GM12878 (cell line): ENCODE measurements around the gene ZCCHC18.
"Not testable (repeated sequence)": the region's sequence is repeated elsewhere in the genome, so short reads cannot be mapped to it uniquely, and the experiment has no call there.

Experiments
- CEBPB ChIP-seq, 2 experiments: fragments of 150-350 bp in 1 of 2; IDR thresholded peaks; 2 replicates each; pipeline ENCODE4 v1.6.1; 2012 to 2014; ENCODE audit warnings: low read depth in 2 of 2, low read length in 2 of 2, borderline replicate concordance in 1 of 2, inconsistent platforms in 1 of 2
- EP300 ChIP-seq, 2 experiments: fragments of 150-350 bp in 1 of 2; IDR thresholded peaks; 2 replicates each; pipeline ENCODE4 v1.6.1; 2011 to 2012; ENCODE audit warnings: low read depth in 2 of 2, low read length in 2 of 2, borderline replicate concordance in 1 of 2, improper control_type of control experiment in 1 of 2, inconsistent platforms in 1 of 2; ENCODE audit not compliant: control insufficient read depth in 1 of 2
- PAX5 ChIP-seq: IDR thresholded peaks from 2 replicates; pipeline ENCODE4 v1.6.1; 2011; ENCODE audit warnings: low read depth, low read length, borderline replicate concordance
- POU2F2 ChIP-seq: IDR thresholded peaks from 3 replicates; pipeline ENCODE4 v1.6.1; 2011; ENCODE audit warnings: low read depth, mild to moderate bottlenecking, low read length, borderline replicate concordance
- SREBF2 ChIP-seq: IDR thresholded peaks from 2 replicates; pipeline ENCODE4 v1.6.1; 2012; ENCODE audit warnings: mild to moderate bottlenecking, low read length
- ZNF384 ChIP-seq: IDR thresholded peaks from 2 replicates; pipeline ENCODE4 v1.6.1; 2012; ENCODE audit warnings: low read depth, mild to moderate bottlenecking, low read length, improper control_type of control experiment, borderline replicate concordance
- TF ChIP-seq, protein P1 (sequence below), 3 experiments: IDR thresholded peaks in 2 of 3; conservative IDR thresholded peaks in 1 of 3; 2 replicates each; pipeline ENCODE4 v1.5.1; 2011; ENCODE audit warnings: low read depth in 3 of 3, low read length in 3 of 3, mild to moderate bottlenecking in 3 of 3, control low read depth in 2 of 3, moderate library complexity in 2 of 3, inconsistent platforms in 1 of 3, mixed read lengths in 1 of 3; ENCODE audit not compliant: control insufficient read depth in 2 of 3, insufficient read depth in 1 of 3; ENCODE audit errors: extremely low read depth in 1 of 3
- TF ChIP-seq, protein P2 (sequence below): fragments of 150-350 bp; IDR thresholded peaks from 2 replicates; pipeline ENCODE4 v1.6.1; 2016; ENCODE audit warnings: low read depth, low read length
- TF ChIP-seq, protein P3 (sequence below): IDR thresholded peaks from 2 replicates; pipeline ENCODE4 v1.6.1; 2012; ENCODE audit warnings: low read length, inconsistent platforms
- TF ChIP-seq, protein P4 (sequence below): fragments of 450-650 bp; IDR thresholded peaks from 2 replicates; pipeline ENCODE4 v1.6.1; 2017; ENCODE audit warnings: antibody characterized with exemption, mild to moderate bottlenecking, moderate library complexity

DNA sequence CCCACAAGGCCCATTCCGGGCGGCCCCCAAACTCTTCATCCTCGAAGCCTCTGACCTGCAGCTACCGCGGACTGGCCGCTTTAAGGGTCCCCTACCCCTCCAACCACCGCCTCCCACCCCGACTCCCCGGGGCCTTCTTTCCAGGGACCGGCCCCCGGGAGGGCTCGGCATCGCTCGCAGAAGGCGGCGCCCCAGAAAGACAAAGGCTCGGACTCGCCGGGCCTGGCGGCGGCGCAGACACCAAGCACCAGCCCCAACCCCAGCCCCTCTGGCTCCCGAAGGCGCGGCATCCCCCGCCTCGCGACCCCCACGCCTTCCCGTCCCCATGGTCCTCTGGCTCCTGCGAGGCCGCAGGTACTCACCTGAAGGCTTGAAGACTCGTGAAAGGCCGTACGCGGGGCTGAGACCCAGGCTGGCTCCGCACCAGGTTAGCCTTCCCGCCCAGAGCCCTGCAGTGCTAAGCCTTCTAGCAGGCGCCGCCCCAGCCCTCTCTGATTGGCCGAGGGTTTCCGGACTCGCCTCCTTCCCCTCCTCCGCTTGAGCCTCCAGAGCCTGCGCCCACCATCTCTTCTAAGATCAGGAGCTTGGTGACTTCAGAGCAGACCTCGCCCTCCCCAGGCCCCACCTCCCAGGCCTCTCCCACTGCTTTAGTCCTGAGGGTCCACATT is 36.4 kb upstream of the ZCCHC18 start, which contains the start of gene TMSB15C:
- not testable (repeated sequence) for TF ChIP-seq EP300 (IDR thresholded peaks at IDR 0.05; ENCODE audit: borderline replicate concordance in 1 of 2, control insufficient read depth in 1 of 2, low read depth in 2 of 2, low read length in 2 of 2); SREBF2; POU2F2; CEBPB (IDR thresholded peaks at IDR 0.05; ENCODE audit: borderline replicate concordance in 1 of 2, low read depth in 2 of 2, low read length in 2 of 2); PAX5; ZNF384
- TF ChIP-seq, protein P1, sequence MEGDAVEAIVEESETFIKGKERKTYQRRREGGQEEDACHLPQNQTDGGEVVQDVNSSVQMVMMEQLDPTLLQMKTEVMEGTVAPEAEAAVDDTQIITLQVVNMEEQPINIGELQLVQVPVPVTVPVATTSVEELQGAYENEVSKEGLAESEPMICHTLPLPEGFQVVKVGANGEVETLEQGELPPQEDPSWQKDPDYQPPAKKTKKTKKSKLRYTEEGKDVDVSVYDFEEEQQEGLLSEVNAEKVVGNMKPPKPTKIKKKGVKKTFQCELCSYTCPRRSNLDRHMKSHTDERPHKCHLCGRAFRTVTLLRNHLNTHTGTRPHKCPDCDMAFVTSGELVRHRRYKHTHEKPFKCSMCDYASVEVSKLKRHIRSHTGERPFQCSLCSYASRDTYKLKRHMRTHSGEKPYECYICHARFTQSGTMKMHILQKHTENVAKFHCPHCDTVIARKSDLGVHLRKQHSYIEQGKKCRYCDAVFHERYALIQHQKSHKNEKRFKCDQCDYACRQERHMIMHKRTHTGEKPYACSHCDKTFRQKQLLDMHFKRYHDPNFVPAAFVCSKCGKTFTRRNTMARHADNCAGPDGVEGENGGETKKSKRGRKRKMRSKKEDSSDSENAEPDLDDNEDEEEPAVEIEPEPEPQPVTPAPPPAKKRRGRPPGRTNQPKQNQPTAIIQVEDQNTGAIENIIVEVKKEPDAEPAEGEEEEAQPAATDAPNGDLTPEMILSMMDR (IDR thresholded peaks at IDR 0.05 in 2 of 3, conservative IDR thresholded peaks at IDR 0.05 in 1 of 3; ENCODE audit: control insufficient read depth in 2 of 3, extremely low read depth in 1 of 3, insufficient read depth in 1 of 3, low read depth in 3 of 3, low read length in 3 of 3) = not testable (repeated sequence)
- TF ChIP-seq, protein P2, sequence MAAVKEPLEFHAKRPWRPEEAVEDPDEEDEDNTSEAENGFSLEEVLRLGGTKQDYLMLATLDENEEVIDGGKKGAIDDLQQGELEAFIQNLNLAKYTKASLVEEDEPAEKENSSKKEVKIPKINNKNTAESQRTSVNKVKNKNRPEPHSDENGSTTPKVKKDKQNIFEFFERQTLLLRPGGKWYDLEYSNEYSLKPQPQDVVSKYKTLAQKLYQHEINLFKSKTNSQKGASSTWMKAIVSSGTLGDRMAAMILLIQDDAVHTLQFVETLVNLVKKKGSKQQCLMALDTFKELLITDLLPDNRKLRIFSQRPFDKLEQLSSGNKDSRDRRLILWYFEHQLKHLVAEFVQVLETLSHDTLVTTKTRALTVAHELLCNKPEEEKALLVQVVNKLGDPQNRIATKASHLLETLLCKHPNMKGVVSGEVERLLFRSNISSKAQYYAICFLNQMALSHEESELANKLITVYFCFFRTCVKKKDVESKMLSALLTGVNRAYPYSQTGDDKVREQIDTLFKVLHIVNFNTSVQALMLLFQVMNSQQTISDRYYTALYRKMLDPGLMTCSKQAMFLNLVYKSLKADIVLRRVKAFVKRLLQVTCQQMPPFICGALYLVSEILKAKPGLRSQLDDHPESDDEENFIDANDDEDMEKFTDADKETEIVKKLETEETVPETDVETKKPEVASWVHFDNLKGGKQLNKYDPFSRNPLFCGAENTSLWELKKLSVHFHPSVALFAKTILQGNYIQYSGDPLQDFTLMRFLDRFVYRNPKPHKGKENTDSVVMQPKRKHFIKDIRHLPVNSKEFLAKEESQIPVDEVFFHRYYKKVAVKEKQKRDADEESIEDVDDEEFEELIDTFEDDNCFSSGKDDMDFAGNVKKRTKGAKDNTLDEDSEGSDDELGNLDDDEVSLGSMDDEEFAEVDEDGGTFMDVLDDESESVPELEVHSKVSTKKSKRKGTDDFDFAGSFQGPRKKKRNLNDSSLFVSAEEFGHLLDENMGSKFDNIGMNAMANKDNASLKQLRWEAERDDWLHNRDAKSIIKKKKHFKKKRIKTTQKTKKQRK = not testable (repeated sequence)
- TF ChIP-seq, protein P3, sequence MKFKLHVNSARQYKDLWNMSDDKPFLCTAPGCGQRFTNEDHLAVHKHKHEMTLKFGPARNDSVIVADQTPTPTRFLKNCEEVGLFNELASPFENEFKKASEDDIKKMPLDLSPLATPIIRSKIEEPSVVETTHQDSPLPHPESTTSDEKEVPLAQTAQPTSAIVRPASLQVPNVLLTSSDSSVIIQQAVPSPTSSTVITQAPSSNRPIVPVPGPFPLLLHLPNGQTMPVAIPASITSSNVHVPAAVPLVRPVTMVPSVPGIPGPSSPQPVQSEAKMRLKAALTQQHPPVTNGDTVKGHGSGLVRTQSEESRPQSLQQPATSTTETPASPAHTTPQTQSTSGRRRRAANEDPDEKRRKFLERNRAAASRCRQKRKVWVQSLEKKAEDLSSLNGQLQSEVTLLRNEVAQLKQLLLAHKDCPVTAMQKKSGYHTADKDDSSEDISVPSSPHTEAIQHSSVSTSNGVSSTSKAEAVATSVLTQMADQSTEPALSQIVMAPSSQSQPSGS = not testable (repeated sequence)
- TF ChIP-seq, protein P4, sequence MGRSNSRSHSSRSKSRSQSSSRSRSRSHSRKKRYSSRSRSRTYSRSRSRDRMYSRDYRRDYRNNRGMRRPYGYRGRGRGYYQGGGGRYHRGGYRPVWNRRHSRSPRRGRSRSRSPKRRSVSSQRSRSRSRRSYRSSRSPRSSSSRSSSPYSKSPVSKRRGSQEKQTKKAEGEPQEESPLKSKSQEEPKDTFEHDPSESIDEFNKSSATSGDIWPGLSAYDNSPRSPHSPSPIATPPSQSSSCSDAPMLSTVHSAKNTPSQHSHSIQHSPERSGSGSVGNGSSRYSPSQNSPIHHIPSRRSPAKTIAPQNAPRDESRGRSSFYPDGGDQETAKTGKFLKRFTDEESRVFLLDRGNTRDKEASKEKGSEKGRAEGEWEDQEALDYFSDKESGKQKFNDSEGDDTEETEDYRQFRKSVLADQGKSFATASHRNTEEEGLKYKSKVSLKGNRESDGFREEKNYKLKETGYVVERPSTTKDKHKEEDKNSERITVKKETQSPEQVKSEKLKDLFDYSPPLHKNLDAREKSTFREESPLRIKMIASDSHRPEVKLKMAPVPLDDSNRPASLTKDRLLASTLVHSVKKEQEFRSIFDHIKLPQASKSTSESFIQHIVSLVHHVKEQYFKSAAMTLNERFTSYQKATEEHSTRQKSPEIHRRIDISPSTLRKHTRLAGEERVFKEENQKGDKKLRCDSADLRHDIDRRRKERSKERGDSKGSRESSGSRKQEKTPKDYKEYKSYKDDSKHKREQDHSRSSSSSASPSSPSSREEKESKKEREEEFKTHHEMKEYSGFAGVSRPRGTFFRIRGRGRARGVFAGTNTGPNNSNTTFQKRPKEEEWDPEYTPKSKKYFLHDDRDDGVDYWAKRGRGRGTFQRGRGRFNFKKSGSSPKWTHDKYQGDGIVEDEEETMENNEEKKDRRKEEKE = not testable (repeated sequence)
